ENCODE data around the gene PURA.

Gene PURA

DNA sequence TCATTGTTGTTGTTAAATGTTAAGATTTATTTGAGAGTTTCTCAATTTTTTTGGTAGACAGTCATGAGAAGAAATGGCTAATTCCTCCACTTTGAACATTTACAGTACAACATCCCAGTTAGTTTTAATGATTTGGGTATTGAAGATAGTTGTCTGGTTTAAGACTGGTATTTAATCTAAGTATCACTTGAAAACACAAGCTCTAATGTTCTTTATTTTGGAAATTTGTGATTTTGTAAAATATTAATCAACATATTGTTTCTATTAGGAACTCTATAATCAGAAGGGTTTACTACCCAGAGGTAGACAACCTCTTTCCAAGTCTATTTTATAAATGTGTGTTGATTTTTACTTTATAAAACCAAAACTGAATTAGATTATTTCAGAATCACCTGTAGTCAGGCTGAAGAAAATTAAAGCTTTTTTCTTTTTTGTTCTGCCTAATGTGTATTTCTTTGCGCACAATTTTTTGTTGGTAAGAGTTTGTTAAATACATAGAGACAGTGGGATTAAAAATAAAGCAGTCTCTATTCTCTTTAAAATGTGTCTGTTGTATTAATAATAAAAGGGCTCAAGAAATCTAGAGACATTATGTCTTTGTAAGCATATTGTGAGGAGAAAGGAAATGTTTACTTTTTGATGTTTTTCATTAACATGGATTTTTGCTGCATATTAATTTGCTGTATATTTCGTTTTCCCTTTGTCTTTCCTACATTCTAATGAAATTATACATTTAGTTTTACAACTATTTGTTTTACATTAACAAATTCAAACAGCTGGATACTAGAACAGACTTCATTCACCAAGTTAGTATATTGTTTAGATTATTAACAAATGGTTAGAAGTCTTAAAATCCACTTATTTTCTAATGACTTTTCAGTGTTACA is 3.9 kb upstream of the PURA start:
- DNase-seq (ENCODE audit: low read depth in 3 of 3) = no peak

DNA sequence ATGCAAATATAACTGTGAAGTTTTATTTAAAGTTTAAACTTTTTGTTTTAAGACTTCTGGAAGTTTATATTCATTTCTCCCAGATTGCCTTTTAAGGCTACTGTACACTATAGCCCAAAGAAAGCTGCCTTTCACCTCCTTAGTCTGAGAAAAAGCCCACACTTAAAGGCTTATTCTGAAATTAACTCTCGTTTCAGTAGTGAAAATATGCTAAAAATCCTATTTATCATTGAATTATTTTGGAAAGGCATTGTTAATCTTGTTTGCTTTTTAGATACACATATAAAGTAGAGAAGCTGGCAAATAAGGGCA is 3.3 kb upstream of the PURA start:
- DNase-seq (ENCODE audit: low read depth in 3 of 3) = no peak

DNA sequence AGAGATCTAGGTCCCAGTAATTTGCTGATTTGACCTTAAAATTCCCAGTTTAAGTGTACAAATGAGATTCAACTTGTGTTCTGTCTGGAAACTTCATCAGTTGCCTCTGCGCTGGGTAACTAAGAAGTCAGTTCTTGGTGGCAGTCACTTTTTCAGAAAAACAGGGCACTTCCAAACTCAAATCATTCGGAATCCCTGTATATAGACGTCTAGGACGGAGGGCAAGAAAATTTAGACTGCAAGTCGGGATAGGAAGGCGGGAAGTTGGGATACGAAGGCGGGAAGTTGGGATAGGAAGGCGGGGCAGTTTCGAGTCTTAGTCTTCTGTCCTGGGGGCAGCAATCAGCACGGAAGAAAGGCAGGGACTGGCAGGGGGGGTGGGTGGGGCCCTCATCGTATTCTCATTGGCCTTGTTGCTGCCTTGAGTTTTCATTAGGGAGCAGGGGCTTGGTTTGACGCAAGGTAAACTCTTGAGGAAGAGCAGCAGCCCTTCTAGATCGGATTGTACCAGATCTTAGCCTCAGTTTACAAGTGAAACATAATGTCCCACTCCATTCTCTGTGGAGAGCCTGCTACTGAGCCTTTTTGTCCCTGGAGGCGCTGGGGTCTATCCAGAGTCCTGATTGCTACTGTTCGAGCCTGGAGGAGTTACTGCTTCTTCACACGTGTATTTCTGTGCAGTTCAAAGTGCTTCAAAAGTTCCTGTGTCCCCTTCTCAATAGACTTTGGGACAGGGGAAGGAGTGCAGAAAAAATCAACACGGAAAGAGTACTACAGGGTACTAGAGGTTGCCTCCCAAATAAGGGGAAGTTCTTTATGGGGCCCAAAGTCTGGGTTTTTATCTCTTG is 2.7 kb upstream of the PURA start:
- no peak for DNase-seq (ENCODE audit: low read depth in 3 of 3)

DNA sequence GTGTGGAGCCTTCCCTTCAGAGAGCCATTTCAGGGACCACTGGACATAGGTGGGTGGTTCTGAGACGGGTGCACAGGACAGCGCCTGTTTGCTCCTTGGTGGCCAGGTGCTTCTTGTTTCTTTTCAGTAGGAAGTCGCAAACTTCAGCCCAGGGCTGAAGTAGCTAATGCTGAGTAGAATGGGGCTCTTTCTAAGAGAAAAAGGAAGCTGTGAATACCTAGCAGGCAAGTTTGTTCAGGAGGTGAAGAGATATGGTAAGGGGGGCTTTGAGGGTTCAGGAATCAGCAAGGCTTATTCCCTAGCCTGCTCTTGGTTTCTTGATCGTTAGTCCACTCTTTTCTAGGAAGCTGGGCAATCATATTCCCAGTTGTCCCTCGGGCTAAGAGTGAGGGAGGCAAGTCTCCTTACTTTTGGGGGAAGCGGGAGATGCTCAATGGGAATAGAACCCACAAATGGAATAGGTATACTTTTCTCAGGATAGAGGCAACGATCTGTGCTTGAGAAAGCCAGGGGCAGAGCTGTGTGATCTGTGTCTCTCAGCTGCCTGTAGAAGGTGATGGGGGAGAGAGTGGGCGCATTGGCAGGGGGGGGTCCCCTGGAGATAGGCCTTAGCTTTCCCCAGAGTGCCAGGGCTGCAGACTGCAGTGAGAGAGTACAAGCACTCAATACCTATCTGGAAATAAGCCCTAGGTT is 1.9 kb upstream of the PURA start:
- no peak for DNase-seq (ENCODE audit: low read depth in 3 of 3)

DNA sequence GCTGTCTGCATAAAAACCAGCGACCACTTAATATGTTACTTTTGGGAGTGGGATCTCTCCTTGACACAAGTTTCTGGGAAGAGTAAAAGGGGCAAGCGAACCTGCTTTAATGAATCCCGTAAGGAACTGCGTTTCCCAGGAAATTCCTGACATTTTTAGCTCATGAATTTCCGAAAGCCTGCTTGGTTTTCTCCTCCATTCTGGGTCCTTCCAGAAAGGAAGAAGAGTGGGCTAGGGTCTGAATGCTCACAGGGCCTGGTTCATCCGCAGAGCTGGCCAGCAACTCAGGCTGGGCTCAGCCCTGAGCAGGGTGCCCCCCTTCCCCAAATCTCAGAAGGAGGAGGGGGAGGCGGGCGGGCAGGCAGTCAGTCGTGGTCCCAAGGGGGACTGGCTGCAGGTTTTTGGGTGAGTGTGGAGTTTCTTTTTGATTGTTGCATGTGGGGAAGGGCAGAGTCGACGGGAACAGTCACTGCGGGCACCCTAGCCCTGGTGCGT is 1.2 kb upstream of the PURA start:
- DNase-seq (ENCODE audit: low read depth in 3 of 3) = no peak

DNA sequence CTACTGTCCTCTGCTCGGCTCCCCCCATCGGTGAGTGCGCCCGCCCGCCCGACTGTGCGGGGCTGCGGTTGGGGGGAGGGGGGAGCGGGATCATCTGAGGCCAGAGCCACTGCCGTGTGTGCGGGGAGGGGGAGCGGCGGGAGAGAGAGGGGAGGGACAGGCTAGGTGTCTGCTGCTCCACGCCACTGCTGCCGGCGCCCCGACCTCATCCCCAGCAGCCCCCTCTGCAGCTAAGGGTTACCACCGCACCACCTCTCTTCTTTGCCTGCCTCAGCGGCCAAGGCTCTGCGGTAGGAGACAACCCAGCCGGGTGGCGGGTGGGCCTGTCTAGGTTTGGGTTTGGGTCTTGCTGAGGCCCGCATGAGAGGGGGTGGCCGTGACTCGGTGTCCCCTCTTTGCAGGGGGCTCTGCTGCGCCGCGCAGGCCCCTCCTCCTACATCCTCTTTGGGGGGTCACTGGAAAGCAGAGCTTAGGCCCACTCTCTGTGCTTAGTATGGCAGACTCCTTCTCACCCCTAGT is 670 bp upstream of the PURA start:
- DNase-seq (ENCODE audit: low read depth in 3 of 3) = peak in 1 of 3 experiments; percentile 16

DNA sequence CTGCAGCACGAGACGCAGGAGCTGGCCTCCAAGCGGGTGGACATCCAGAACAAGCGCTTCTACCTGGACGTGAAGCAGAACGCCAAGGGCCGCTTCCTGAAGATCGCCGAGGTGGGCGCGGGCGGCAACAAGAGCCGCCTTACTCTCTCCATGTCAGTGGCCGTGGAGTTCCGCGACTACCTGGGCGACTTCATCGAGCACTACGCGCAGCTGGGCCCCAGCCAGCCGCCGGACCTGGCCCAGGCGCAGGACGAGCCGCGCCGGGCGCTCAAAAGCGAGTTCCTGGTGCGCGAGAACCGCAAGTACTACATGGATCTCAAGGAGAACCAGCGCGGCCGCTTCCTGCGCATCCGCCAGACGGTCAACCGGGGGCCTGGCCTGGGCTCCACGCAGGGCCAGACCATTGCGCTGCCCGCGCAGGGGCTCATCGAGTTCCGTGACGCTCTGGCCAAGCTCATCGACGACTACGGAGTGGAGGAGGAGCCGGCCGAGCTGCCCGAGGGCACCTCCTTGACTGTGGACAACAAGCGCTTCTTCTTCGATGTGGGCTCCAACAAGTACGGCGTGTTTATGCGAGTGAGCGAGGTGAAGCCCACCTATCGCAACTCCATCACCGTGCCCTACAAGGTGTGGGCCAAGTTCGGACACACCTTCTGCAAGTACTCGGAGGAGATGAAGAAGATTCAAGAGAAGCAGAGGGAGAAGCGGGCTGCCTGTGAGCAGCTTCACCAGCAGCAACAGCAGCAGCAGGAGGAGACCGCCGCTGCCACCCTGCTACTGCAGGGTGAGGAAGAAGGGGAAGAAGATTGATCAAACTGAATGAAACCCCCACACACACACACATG is 654 bp downstream of the PURA start:
- peak in 1 of 3 experiments; percentile 35 for DNase-seq (ENCODE audit: low read depth in 3 of 3)

DNA sequence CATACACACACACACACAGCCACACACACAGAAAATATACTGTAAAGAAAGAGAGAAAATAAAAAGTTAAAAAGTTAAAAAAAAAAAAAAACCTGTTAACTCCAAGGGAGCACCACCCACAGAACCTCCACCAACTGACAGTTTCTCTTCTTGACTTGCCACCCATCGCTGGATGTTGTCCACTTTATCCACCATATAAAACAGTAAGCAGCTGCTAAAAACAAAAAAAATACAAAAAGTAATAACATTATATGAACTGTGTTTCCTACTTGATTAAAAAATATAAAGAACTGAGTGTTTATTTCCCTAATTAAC is 1.2 kb downstream of the PURA start:
- no peak for DNase-seq (ENCODE audit: low read depth in 3 of 3)

DNA sequence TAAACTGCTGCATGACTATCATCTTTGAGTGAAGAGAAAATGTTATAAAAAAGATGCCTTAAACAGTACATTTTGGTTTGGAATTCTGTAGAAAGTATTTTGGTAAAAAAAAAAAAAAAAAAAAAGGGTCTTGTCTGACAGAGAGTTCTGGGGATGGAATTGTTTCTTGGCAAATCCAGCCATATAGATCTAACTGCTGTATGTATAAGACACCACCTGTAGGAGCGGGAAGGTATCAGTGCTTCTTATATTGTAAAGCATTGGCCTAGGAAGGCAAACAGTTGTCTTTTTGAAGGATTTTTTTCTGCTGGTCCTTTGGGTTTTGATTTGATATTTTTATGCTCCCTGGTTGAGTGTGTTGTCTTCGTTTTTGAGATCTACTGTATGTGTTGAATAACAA is 2.8 kb downstream of the PURA start:
- DNase-seq (ENCODE audit: low read depth in 3 of 3) = no peak

DNA sequence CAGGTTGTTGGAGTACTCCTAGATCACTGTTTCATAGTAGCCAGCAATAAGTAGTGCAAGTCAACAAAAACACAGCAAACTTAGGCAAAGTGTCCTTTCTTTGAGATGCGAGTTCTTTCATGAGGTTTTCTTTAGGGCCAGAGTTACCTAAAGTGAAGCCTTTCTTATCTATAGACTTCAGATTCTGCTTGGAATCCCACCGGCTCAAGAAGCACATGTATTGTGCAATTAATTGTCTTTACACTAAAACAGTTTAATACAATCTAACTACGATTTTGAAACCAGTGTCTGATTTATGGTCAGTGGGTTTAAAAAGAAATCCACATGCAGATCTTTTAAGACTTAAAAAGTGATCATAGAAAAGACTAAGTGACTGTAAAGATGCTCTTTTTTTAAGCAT is 3.6 kb downstream of the PURA start:
- no peak for DNase-seq (ENCODE audit: low read depth in 3 of 3)

DNA sequence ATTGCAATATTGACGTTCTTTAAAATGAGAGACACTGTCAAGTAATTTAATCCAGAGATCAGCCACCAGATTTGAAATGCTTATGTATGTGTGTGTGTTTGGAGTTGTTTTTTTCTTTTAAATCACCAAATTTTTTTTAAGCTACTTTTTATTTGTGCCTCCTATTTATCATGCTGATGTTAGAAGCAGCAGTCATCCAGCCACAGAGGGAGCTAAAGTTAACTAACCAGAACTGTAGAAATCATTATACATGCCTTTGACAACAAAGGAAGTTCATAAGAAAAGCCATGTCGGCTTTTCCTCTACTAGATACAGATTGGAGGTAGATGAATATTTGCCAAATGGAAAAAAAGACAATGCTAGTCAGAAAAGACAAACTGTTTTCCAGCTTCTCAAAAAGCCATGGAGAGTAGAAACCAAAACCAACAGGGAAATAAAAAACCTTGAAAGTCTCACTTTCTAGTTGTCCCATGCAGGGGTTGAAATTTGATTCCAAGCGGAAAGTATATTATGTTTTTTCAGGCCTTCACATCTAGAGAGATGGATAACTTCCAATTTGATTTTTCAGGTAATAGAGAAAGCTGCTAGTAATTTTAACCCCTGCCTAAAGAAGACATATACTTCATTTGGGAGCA is 4.5 kb downstream of the PURA start:
- DNase-seq (ENCODE audit: low read depth in 3 of 3) = no peak

DNA sequence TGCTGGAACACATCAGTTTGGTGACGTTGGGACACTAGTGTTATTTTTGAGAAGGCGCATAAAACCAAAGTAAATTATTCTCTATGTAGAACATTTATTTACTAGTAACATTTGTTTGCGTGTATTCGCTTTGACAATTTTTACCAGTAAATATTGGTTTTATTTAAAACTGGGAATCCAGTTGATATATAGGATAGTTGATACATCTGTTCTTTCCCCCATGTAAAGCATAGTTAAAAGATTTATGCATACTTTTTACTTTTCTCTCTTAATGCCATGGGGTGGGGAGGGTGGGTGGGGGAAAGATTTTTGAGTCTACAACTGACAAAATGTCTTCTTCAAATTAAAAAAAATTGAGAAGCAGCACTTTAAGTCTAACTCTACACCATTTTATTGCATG is 11.7 kb downstream of the PURA start, which contains the start of gene IGIP:
TSS of gene IGIP (plus strand) at position 301 of the 400 bp plus-strand sequence. CDS start 2,540 bp downstream, outside the sequence.
- no peak for DNase-seq (ENCODE audit: low read depth in 3 of 3)

DNA sequence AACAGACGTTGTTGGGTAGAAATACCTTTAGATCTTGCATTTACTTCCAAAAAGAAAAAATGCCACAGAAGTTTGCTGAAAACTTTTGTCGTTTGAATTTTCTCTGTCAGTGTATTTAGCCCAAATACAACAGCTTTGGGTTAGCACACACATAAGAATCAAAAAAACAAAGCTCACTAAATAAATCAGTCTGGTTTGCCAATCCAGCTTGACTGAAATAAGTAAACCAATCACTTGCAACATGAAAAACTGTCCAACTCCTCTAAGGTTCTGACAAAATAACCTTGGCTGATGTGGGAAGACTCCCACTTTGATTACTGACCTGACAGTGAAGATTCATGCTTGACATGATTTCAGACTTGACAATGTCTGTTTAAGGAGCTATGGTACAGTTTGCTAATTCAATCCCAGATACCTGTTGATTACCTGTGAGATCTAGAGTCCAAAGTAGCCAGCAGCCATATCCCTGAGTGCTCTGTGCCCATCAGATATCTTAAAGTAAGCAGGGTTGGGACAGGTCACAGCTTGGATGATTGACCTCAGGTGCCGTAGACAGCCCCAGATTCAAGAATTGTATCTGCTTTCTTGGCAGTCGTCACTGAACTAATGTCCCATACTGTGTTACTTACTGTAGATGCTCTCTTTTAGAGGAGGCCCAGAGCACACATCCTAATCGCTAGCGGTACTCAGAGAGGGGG is 12.6 kb downstream of the PURA start:
- no peak for DNase-seq (ENCODE audit: low read depth in 3 of 3)

DNA sequence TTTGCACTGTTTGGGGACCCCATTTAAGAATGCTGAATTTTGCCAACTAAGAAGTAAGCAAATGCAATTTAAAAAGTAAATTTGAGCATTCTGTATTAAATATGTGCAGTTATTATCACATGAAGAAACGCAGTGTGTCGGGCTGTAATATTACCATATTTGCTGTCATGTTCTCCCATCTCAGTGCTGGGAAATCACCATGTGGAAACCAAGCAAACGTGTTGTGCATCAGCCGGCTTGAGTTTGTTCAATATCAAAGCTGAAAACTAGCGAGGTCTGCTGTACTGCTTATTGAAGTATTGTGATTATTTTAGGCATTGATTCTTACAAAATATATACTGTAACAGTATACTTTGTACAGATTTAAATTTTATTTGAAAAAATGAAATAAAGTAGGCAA is 14.5 kb downstream of the PURA start:
- no peak for DNase-seq (ENCODE audit: low read depth in 3 of 3)

DNA sequence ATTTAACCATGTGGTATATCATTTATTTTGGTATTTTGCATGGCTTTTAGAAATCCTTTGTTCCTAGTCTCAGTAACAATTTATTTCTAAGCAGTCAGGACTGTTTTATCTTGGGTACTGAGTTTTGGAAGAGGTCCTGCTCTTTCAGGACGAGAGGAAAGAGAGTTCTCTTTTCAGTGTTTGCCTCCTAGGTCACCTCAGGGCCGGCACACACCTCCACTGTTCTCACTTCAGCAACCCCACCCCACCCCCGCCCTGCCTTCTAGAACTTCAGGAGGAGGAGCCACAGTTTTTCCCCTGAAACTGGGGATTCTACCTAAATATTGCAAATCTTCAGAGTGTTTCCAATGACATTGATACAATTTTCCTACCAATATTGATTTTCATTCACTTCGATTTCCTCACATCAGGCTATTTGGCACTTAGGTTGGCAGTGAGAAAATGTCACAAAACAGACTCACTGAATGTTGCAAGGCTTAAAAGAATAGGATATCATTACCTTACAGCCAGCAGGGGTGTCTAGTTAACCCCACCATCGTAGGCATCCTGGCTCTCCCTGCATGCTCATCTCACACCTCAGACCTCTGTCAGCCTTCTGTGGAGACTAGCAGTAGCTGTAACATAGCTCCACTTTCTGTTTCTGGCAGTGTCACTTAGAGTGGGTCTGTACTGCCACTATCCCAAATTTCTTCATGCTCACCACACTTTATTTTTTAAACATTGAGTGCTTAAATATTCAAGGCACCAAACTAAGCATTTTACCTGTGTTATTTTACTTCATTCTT is 17.2 kb downstream of the PURA start:
- no peak for DNase-seq (ENCODE audit: low read depth in 3 of 3)

DNA sequence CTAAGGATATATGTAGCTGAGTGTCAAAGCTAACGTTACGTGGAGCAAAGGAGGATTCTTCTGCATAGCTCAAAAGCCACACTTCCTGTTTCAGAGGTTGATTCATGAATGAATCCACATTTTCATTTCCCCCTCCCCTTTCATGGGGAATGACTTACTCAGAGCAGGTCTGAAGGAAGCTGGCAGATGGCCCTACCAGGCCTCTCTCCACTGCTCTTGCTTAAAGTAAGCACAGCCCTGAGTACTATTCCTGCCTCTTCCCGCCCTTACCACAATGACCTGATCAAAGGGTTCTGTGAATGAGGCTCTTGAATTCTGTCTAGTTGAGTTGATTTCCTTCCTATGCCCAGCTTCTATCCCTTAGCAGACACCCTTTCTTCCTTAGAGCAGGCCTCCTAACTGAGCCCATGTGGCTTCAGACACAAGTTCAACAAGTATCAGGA is 18.1 kb downstream of the PURA start:
- DNase-seq (ENCODE audit: low read depth in 3 of 3) = no peak

DNA sequence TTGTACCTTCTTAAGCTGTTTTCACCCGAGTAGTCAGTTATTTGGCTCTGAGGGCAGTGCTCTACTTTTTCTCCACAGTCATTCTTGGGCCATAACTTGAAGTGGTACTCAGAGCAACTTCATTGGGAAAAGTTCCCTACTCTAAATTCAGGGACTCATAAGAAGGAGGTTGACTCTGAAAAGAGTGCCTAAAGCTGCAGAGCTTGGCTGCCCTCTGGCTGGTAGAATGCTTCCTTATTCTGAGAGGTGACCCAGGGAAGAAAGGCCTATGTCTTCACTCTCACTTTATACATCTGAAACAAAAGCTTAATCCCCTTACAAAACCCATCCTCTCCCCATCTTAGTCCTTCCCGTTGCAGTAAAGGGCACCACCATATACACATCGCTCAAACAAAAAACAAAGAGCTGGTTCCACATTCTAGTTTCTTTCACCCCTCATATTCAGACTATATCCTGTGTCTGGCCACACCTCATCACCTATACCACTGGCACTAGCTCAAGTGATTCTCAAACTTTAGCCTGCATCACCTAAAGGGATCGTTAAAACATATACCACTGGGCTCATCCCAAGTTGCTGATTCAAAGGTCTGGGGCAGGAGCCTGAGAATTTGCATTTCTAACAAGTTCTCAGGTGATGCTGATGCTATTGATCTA is 19.7 kb downstream of the PURA start:
- no peak for DNase-seq (ENCODE audit: low read depth in 3 of 3)

DNA sequence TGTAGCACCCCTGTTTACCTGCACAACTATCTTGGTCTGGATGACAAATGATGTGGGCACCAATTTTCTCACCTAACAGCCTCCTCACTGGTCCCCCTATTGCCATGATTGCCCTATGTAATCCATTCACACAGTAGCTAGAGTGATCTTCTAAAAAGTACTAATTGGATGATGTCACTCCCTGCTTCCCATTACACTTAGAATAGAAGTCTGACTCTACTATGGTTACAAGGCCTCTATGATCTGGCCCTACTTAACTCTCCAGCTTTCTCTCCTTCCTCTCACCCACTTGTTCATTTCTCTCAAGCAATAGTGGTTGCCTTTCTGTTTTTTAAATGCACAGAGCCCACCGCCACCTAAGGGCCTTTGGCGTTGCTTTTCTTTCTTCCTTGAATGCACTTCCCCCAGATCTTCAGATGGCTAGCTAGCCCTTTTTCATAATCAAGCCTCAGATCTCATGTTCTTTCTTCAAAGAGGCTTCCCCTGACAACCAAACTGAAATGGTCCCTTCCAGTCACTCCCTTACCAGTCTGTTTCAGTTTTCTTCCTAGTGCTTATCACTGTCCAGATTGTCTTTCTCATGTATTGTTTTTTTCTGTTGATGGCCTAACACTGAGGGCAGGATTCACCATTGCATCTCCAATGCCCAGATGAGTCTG is 20.5 kb downstream of the PURA start:
- DNase-seq (ENCODE audit: low read depth in 3 of 3) = no peak

Data from stimulated activated CD4-positive, alpha-beta T cell treated with anti-CD3 and anti-CD28 coated beads, TNF-alpha, amount 100 ng/mL, for 24 hours (primary cell).